GM18868 (cell line): ENCODE results near the gene GRIN2A.

Experiments
- ATAC-seq: cut with Tn5 transposase; IDR thresholded peaks from one replicate; pipeline ENCODE4 v1.9.1; 2021; ENCODE audit warnings: mild to moderate bottlenecking, moderate library complexity; ENCODE audit not compliant: unreplicated experiment

GRIN2A gene

GRCh38 chr16:10037751-10038150, 144.5 kb downstream of the GRIN2A start:
- no peak for ATAC-seq

GRCh38 chr16:10036956-10037355, 145.3 kb downstream of the GRIN2A start:
- ATAC-seq: no peak

GRCh38 chr16:10033556-10033955, 148.7 kb downstream of the GRIN2A start:
- ATAC-seq: no peak

- no peak for ATAC-seq
Observed at GRCh38 chr16:10031955-10032354, 150.3 kb downstream of the GRIN2A start.

- no peak for ATAC-seq
Observed at GRCh38 chr16:10031473-10031872, 150.8 kb downstream of the GRIN2A start.

- no peak for ATAC-seq
Observed at GRCh38 chr16:10028644-10029043, 153.6 kb downstream of the GRIN2A start.

GRCh38 chr16:10027553-10027952, 154.7 kb downstream of the GRIN2A start:
- ATAC-seq: no peak

GRCh38 chr16:10026593-10026992, 155.6 kb downstream of the GRIN2A start:
- no peak for ATAC-seq

- ATAC-seq: no peak
Observed at GRCh38 chr16:10022098-10022497, 160.1 kb downstream of the GRIN2A start.

GRCh38 chr16:10020866-10021265, 161.4 kb downstream of the GRIN2A start:
- ATAC-seq: no peak

GRCh38 chr16:10016752-10017151, 165.5 kb downstream of the GRIN2A start:
- no peak for ATAC-seq

GRCh38 chr16:10015397-10015796, 166.8 kb downstream of the GRIN2A start:
- ATAC-seq: no peak

GRCh38 chr16:10013774-10014173, 168.5 kb downstream of the GRIN2A start:
- ATAC-seq: no peak

- ATAC-seq: no peak
Observed at GRCh38 chr16:10013364-10013763, 168.9 kb downstream of the GRIN2A start.

GRCh38 chr16:10009684-10010083, 172.5 kb downstream of the GRIN2A start:
- ATAC-seq: no peak

GRCh38 chr16:10003486-10003885, 178.7 kb downstream of the GRIN2A start:
- ATAC-seq: no peak

- ATAC-seq: no peak
Observed at GRCh38 chr16:10001258-10001775, 180.9 kb downstream of the GRIN2A start.

GRCh38 chr16:9996221-9996620, 186.0 kb downstream of the GRIN2A start:
- ATAC-seq: no peak

GRCh38 chr16:9992441-9992840, 189.8 kb downstream of the GRIN2A start:
- ATAC-seq: no peak

GRCh38 chr16:9980981-9981380, 201.2 kb downstream of the GRIN2A start:
- no peak for ATAC-seq

GRCh38 chr16:9978160-9978725, 204.0 kb downstream of the GRIN2A start:
- no peak for ATAC-seq

- no peak for ATAC-seq
Observed at GRCh38 chr16:9977333-9977897, 204.8 kb downstream of the GRIN2A start.

- no peak for ATAC-seq
Observed at GRCh38 chr16:9976601-9977000, 205.6 kb downstream of the GRIN2A start.
